H1 (cell line): ENCODE results near the gene ULBP1. TPM values are rescaled to one million over a fixed set of nuclear protein-coding genes. Genes with fewer than 3 reads are reported as not detected.

Source experiments
- CTCF ChIA-PET: fragments of 300-600 bp; sonication (Branson Sonifier 250); formaldehyde crosslinking; loops from one replicate; lab custom pipeline; 2021; ENCODE audit not compliant: partially characterized antibody; lab: Charles Lee
- POLR2A ChIA-PET: fragments of 300-600 bp; sonication (Branson Sonifier 250); formaldehyde crosslinking; loops from one replicate; lab custom pipeline; 2021; ENCODE audit warnings: inconsistent platforms; ENCODE audit not compliant: partially characterized antibody; lab: Charles Lee
- DNase-seq, 2 experiments: peaks; one replicate each; pipeline versions ENCODE4 v3.0.0 to v3.0.0-alpha.2; 2010 to 2022; ENCODE audit warnings: low spot score in 2 of 2, low read depth in 1 of 2, mixed read lengths in 1 of 2
- FAIRE-seq: peaks from 2 replicates; lab custom pipeline; 2011; peaks lifted over from hg19 to GRCh38; lab: Jason Lieb, UNC
- H2AFZ ChIP-seq: 2 replicates; pipeline ENCODE4 v1.8.1; 2012; ENCODE audit warnings: low read length, inconsistent platforms
- H2AK5ac ChIP-seq: 2 replicates; pipeline ENCODE4 v1.6.1; 2013; ENCODE audit warnings: low read depth, low read length
- H2BK120ac ChIP-seq: replicated peaks from 2 replicates; pipeline ENCODE3; 2013; ENCODE audit warnings: low read depth, low read length, inconsistent platforms
- H2BK12ac ChIP-seq: 2 replicates; pipeline ENCODE4 v1.6.1; 2013; ENCODE audit warnings: low read depth, low read length
- H2BK15ac ChIP-seq: 2 replicates; pipeline ENCODE4 v1.6.1; 2013; ENCODE audit warnings: low read length
- H2BK20ac ChIP-seq: 2 replicates; pipeline ENCODE4 v1.6.1; 2013; ENCODE audit warnings: low read length
- H2BK5ac ChIP-seq: 2 replicates; pipeline ENCODE4 v1.6.1; 2013; ENCODE audit warnings: low read depth, low read length
- H3K14ac ChIP-seq: 2 replicates; pipeline ENCODE4 v1.6.1; 2013; ENCODE audit warnings: inconsistent platforms; ENCODE audit not compliant: insufficient read length
- H3K18ac ChIP-seq: 2 replicates; pipeline ENCODE4 v1.6.1; 2013; ENCODE audit warnings: low read length; ENCODE audit errors: extremely low read depth
- H3K23ac ChIP-seq: 2 replicates; pipeline ENCODE4 v1.6.1; 2013; ENCODE audit warnings: inconsistent platforms; ENCODE audit not compliant: insufficient read length
- H3K23me2 ChIP-seq: 2 replicates; pipeline ENCODE4 v1.6.1; 2013; ENCODE audit warnings: low read depth, low read length
- H3K27ac ChIP-seq: 2 replicates; pipeline ENCODE4 v1.6.1; 2011; ENCODE audit warnings: low read depth, low read length, inconsistent platforms
- H3K27me3 ChIP-seq, 4 experiments: replicated peaks in 1 of 4; 1 replicate in 1 of 4; 2 replicates in 3 of 4; pipeline versions ENCODE4 v1.6.1 to v1.8.1; 2011 to 2013; ENCODE audit warnings: low read length in 3 of 4, mild to moderate bottlenecking in 3 of 4, inconsistent platforms in 2 of 4, mixed read lengths in 2 of 4, moderate library complexity in 1 of 4; ENCODE audit not compliant: control insufficient read depth in 3 of 4, insufficient read depth in 3 of 4; ENCODE audit errors: extremely low read depth in 1 of 4
- H3K36me3 ChIP-seq, 4 experiments: 2 replicates each; pipeline versions ENCODE4 v1.6.1 to v1.8.1; 2011 to 2013; ENCODE audit warnings: mild to moderate bottlenecking in 4 of 4, low read length in 3 of 4, moderate library complexity in 2 of 4, control low read depth in 1 of 4, inconsistent platforms in 1 of 4; ENCODE audit not compliant: insufficient read depth in 4 of 4, control insufficient read depth in 2 of 4
- H3K4ac ChIP-seq: replicated peaks from 2 replicates; pipeline ENCODE3; 2013; ENCODE audit warnings: low read length, low read depth, mixed read lengths, inconsistent platforms; ENCODE audit not compliant: insufficient read length
- H3K4me1 ChIP-seq, 4 experiments: replicated peaks in 1 of 4; 1 replicate in 1 of 4; 2 replicates in 3 of 4; pipeline versions ENCODE4 v1.6.1 to v1.8.1; 2011 to 2013; ENCODE audit warnings: low read length in 3 of 4, inconsistent platforms in 2 of 4, mixed read lengths in 1 of 4; ENCODE audit not compliant: insufficient read depth in 4 of 4, control insufficient read depth in 3 of 4
- H3K4me2 ChIP-seq, 2 experiments: 2 replicates each; pipeline versions ENCODE4 v1.6.1 to v1.8.1; 2011 to 2013; ENCODE audit warnings: low read depth in 2 of 2, low read length in 2 of 2, control low read depth in 1 of 2, inconsistent platforms in 1 of 2, mild to moderate bottlenecking in 1 of 2; ENCODE audit not compliant: insufficient read depth in 1 of 2
- H3K4me3 ChIP-seq, 4 experiments: fragments of 200-600, 300-600 bp in 1 of 4; sonication (generic), shearing (Covaris generic), sonication (Bioruptor Twin) in 1 of 4; 2 replicates each; pipeline versions ENCODE4 v1.5.1 to v1.8.1; 2011 to 2016; ENCODE audit warnings: low read length in 4 of 4, low read depth in 3 of 4, control low read depth in 2 of 4, inconsistent platforms in 2 of 4, mild to moderate bottlenecking in 2 of 4, mixed read lengths in 1 of 4, moderate library complexity in 1 of 4; ENCODE audit not compliant: insufficient read depth in 2 of 4; ENCODE audit errors: extremely low read depth in 1 of 4
- H3K56ac ChIP-seq: replicated peaks from 2 replicates; pipeline ENCODE3; 2013; ENCODE audit warnings: low read depth, mild to moderate bottlenecking, mixed read lengths, low read length, inconsistent platforms; ENCODE audit not compliant: insufficient read length
- H3K79me1 ChIP-seq: 2 replicates; pipeline ENCODE4 v1.6.1; 2013; ENCODE audit warnings: low read depth, low read length, control low read depth
- H3K79me2 ChIP-seq, 2 experiments: 2 replicates each; pipeline versions ENCODE4 v1.6.1 to v1.8.1; 2012 to 2013; ENCODE audit warnings: low read length in 2 of 2, mild to moderate bottlenecking in 2 of 2, inconsistent platforms in 1 of 2; ENCODE audit not compliant: insufficient read depth in 2 of 2, control insufficient read depth in 1 of 2
- H3K9ac ChIP-seq, 4 experiments: replicated peaks in 1 of 4; 1 replicate in 1 of 4; 2 replicates in 3 of 4; pipeline versions ENCODE4 v1.6.1 to v1.8.1; 2011 to 2013; ENCODE audit warnings: low read depth in 3 of 4, low read length in 3 of 4, control low read depth in 2 of 4, mild to moderate bottlenecking in 2 of 4, moderate library complexity in 2 of 4, inconsistent platforms in 1 of 4; ENCODE audit errors: extremely low read depth in 1 of 4
- H3K9me3 ChIP-seq, 2 experiments: 2 replicates each; pipeline versions ENCODE4 v1.6.1 to v1.8.1; 2012 to 2013; ENCODE audit warnings: mild to moderate bottlenecking in 2 of 2, moderate library complexity in 2 of 2, control low read depth in 1 of 2, inconsistent platforms in 1 of 2, low read depth in 1 of 2, low read length in 1 of 2, mixed read lengths in 1 of 2; ENCODE audit not compliant: insufficient read depth in 2 of 2
- H4K20me1 ChIP-seq, 2 experiments: replicated peaks in 1 of 2; 2 replicates each; pipeline versions ENCODE3 to v1.8.1; 2011 to 2013; ENCODE audit warnings: inconsistent platforms in 2 of 2, low read length in 2 of 2, mild to moderate bottlenecking in 1 of 2; ENCODE audit not compliant: insufficient read depth in 2 of 2, control insufficient read depth in 1 of 2
- H4K5ac ChIP-seq: 2 replicates; pipeline ENCODE4 v1.6.1; 2013; ENCODE audit warnings: low read length, low read depth, mixed read lengths, inconsistent platforms; ENCODE audit not compliant: insufficient read length
- H4K8ac ChIP-seq: 2 replicates; pipeline ENCODE4 v1.8.0; 2013; ENCODE audit warnings: mild to moderate bottlenecking, moderate library complexity, low read length, inconsistent platforms; ENCODE audit not compliant: insufficient read depth; ENCODE audit errors: extremely low read depth
- H4K91ac ChIP-seq: replicated peaks from 2 replicates; pipeline ENCODE3; 2013; ENCODE audit warnings: low read length, mixed read lengths, inconsistent platforms; ENCODE audit not compliant: insufficient read length
- CBX5 ChIP-seq: fragments of 300-800, 300-1000 bp; sonication (generic); IDR thresholded peaks from 2 replicates; pipeline ENCODE4 v1.7.1; 2016; ENCODE audit warnings: antibody characterized with exemption, low read length, low read depth
- CHD1 ChIP-seq: IDR thresholded peaks from 2 replicates; pipeline ENCODE4 v1.6.1; 2012; ENCODE audit warnings: low read depth, low read length, improper control_type of control experiment
- CREB1 ChIP-seq: IDR thresholded peaks from 2 replicates; pipeline ENCODE4 v1.6.1; 2012; ENCODE audit warnings: inconsistent platforms
- FOSL1 ChIP-seq: IDR thresholded peaks from 2 replicates; pipeline ENCODE4 v1.6.1; 2011; ENCODE audit warnings: mild to moderate bottlenecking, low read depth, low read length, moderate library complexity; ENCODE audit not compliant: insufficient read depth
- KDM4A ChIP-seq: IDR thresholded peaks from one replicate; pipeline ENCODE4 v1.7.1; 2012; ENCODE audit warnings: low read depth, mild to moderate bottlenecking, moderate library complexity, low read length, inconsistent platforms; ENCODE audit not compliant: severe bottlenecking
- POLR2A ChIP-seq, 2 experiments: IDR thresholded peaks; 1 replicate in 1 of 2; 2 replicates in 1 of 2; pipeline ENCODE4 v1.6.1; 2011; ENCODE audit warnings: low read depth in 2 of 2, low read length in 2 of 2, mild to moderate bottlenecking in 2 of 2; ENCODE audit errors: control extremely low read depth in 1 of 2
- POU5F1 ChIP-seq: IDR thresholded peaks from 2 replicates; pipeline ENCODE4 v1.6.1; 2011; ENCODE audit warnings: low read depth, mild to moderate bottlenecking, low read length, moderate library complexity
- TBP ChIP-seq: IDR thresholded peaks from 2 replicates; pipeline ENCODE4 v1.6.1; 2011; ENCODE audit warnings: low read depth, low read length, improper control_type of control experiment
- WGBS, 2 experiments: shearing (Covaris generic) in 1 of 2; methylation state at CpG; one replicate each; pipeline versions ENCODE4 v1.1.6 to v1.1.7; 2013 to 2015; ENCODE audit warnings: low lambda C conversion rate in 2 of 2, mixed read lengths in 2 of 2, inconsistent platforms in 1 of 2, low coverage in 1 of 2, missing lambda C conversion rate in 1 of 2; ENCODE audit not compliant: insufficient replicate concordance in 2 of 2, insufficient coverage in 1 of 2, insufficient read length in 1 of 2; ENCODE audit errors: extremely low coverage in 1 of 2, missing lambda C conversion rate in 1 of 2; 5-methylcytosine and 5-hydroxymethylcytosine counted together
- polyA plus RNA-seq, 7 experiments: library from polyadenylated mRNA; depleted of rRNA in 3 of 7; stranded (reverse) in 5 of 7; unstranded in 2 of 7; fragments of >200 nt in 5 of 7; fragments of 200-250 nt in 2 of 7; gene quantifications; 1 replicate in 5 of 7; 2 replicates in 1 of 7; 4 replicates in 1 of 7; pipeline versions ENCODE4 v1.2.1 to v1.2.3, GENCODE V29; 2011 to 2013; ENCODE audit warnings: missing spikeins in 2 of 7, mixed read lengths in 2 of 7
- total RNA-seq: library from RNA; stranded (reverse); fragmentation: NEBNext Ultra II Directional; extraction: Animal tissue kit (Norgen Biotek cat#: 25700); gene quantifications from 2 replicates; pipeline ENCODE4 v1.2.1, GENCODE V29; 2021
- TF ChIP-seq, protein P1 (sequence below), 3 experiments: IDR thresholded peaks; 1 replicate in 2 of 3; 2 replicates in 1 of 3; pipeline versions ENCODE4 v1.5.1 to v1.6.1; 2011; ENCODE audit warnings: low read length in 3 of 3, mild to moderate bottlenecking in 3 of 3, inconsistent platforms in 2 of 3, low read depth in 1 of 3, moderate library complexity in 1 of 3; ENCODE audit not compliant: insufficient read depth in 1 of 3; ENCODE audit errors: control extremely low read depth in 1 of 3

ULBP1 gene
- total and polyA plus RNA-seq, 2 of the 8 experiments (the other 6 are each of a cell fraction or from before 2014, with no cell fraction given), result 0.32 to 0.60 TPM

DNA sequence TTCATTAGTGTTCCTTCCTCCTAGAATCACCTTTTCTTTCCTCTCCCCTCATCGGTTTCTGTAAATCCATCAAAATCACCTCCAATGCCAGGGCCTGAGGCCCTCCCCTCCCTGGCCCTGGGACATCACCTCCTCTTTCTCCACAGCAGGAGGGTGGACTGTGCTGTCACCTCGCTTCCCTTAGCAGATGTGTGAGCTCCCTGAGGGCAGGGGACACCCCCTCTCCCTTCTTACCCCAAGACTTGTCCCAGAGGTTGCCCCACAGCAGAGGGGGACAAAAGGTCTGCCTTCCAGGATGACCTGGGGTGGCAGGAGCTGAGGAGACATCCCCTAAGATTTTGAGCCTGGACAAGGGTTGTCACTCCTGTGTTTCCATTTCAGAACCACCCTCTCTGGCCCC is 5.9 kb downstream of the ULBP1 start:
- Histone ChIP-seq H3K14ac (no peak overlapping the region), H3K56ac (no peak overlapping the region), H2AK5ac (no peak overlapping the region), H3K79me1 (no peaks in the 10 kb centered on the region), H2BK20ac (no peak overlapping the region), H3K4me3 (no peak overlapping the region), H3K36me3 (no peaks in the 10 kb centered on the region), H2BK15ac (no peak overlapping the region), H4K20me1 (peaks cover 7 to 8% of the 10 kb centered on the region in 2 experiments), H4K91ac (no peak overlapping the region), H3K27ac (no peak overlapping the region), H2BK5ac (no peak overlapping the region), H2BK12ac (no peak overlapping the region), H3K4me1 (peaks cover 0 to 12% (median 9%) of the 10 kb centered on the region in 4 experiments; a peak in 5 of 7 replicates), H3K4me2 (no peak overlapping the region), H4K5ac (no peak overlapping the region), H3K23ac (no peak overlapping the region), H3K79me2 (no peaks in the 10 kb centered on the region), H3K18ac (no peak overlapping the region), H3K9ac (no peak overlapping the region), H4K8ac (no peak overlapping the region), H2BK120ac (no peak overlapping the region), H2AFZ (no peak overlapping the region), H3K27me3 (peaks cover 26 to 61% (median 46%) of the 10 kb centered on the region in 4 experiments), H3K23me2 (no peaks in the 10 kb centered on the region; the same call in 1 of the 2 replicates), H3K9me3 (no peaks in the 10 kb centered on the region), H3K4ac (no peak overlapping the region)
- POLR2A ChIA-PET, result no interaction called here
- WGBS, 2 experiments, result 85% methylated on average over 2 of the region's 2 CpGs; no CpG with 5 or more reads in 1 of the 2 experiments
- DNase-seq (no peak), FAIRE-seq (no peak)
- CTCF ChIA-PET, result interaction anchor here (1.2 to 1.4 kb wide), 2 partner anchors 8 to 40 kb away, joined by 3 to 5 read pairs; no protein-coding TSS in a partner anchor
- TF ChIP-seq FOSL1 (no peak), CBX5 (no peak), TBP (no peak), KDM4A (no peak), POU5F1 (no peak), POLR2A (IDR thresholded peaks at IDR 0.05; ENCODE audit: control extremely low read depth in 1 of 2, low read depth in 2 of 2, low read length in 2 of 2) (no peak), CREB1 (no peak), CHD1 (no peak)
- TF ChIP-seq, protein P1, sequence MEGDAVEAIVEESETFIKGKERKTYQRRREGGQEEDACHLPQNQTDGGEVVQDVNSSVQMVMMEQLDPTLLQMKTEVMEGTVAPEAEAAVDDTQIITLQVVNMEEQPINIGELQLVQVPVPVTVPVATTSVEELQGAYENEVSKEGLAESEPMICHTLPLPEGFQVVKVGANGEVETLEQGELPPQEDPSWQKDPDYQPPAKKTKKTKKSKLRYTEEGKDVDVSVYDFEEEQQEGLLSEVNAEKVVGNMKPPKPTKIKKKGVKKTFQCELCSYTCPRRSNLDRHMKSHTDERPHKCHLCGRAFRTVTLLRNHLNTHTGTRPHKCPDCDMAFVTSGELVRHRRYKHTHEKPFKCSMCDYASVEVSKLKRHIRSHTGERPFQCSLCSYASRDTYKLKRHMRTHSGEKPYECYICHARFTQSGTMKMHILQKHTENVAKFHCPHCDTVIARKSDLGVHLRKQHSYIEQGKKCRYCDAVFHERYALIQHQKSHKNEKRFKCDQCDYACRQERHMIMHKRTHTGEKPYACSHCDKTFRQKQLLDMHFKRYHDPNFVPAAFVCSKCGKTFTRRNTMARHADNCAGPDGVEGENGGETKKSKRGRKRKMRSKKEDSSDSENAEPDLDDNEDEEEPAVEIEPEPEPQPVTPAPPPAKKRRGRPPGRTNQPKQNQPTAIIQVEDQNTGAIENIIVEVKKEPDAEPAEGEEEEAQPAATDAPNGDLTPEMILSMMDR (IDR thresholded peaks at IDR 0.05; ENCODE audit: control extremely low read depth in 1 of 3, insufficient read depth in 1 of 3, low read depth in 1 of 3, low read length in 3 of 3), result no peak
